NCI-H2081 (cell line): ENCODE data around the gene HDAC8.

Experiments
- DNase-seq, 2 experiments: peaks; one replicate each; lab custom pipeline; 2025; lab: John Stamatoyannopoulos, UW

HDAC8 gene

GRCh38 chrX:72294497-72294896 is 278.1 kb downstream of the HDAC8 start:
- DNase-seq: no peak

GRCh38 chrX:72282302-72282701 is 290.3 kb downstream of the HDAC8 start:
- no peak for DNase-seq

- no peak for DNase-seq
Measured at GRCh38 chrX:72280321-72280845, 292.3 kb downstream of the HDAC8 start.
